ENCODE measurements around the gene ACACB.

ACACB gene

GRCh38 chr12:109308534-109309380 is 192.4 kb downstream of the ACACB start, which contains the start of gene FOXN4:
FOXN4 (minus strand) TSS chr12:109309284; CDS start chr12:109308321, 963 bp downstream.
- no peak for DNase-seq

GRCh38 chr12:109309381-109310246 is 193.2 kb downstream of the ACACB start:
- no peak for DNase-seq

GRCh38 chr12:109310247-109311125 is 194.1 kb downstream of the ACACB start:
- DNase-seq = no peak

Data from stimulated activated CD4-positive, alpha-beta T cell treated with anti-CD3 and anti-CD28 coated beads, Interleukin-1b, Interleukin-23, amount 100 ng/mL, for 48 hours (primary cell).